SIG-M5 treated with dmso at 0.1 percent for 504 hours (cell line): Measurements from ENCODE around the gene GPX2.

ENCODE experiments used
- DNase-seq: peaks from one replicate; lab custom pipeline; 2025; ENCODE audit not compliant: unreplicated experiment; lab: John Stamatoyannopoulos, UW

The GPX2 gene

GRCh38 chr14:64960762-64961276 lies 18.3 kb upstream of the GPX2 start:
- peak; percentile 40 for DNase-seq

GRCh38 chr14:64958743-64959142 lies 16.2 kb upstream of the GPX2 start:
- DNase-seq: no peak

- no peak for DNase-seq
Measured at GRCh38 chr14:64958201-64958600, 15.7 kb upstream of the GPX2 start.

GRCh38 chr14:64956697-64957406 lies 14.3 kb upstream of the GPX2 start:
- no peak for DNase-seq

GRCh38 chr14:64955297-64955696 lies 12.8 kb upstream of the GPX2 start:
- no peak for DNase-seq

GRCh38 chr14:64954491-64955240 lies 12.1 kb upstream of the GPX2 start:
- no peak for DNase-seq

- no peak for DNase-seq
Measured at GRCh38 chr14:64953661-64954060, 11.1 kb upstream of the GPX2 start.

GRCh38 chr14:64953310-64953654 lies 10.7 kb upstream of the GPX2 start:
- DNase-seq: no peak

- DNase-seq: no peak
Measured at GRCh38 chr14:64952598-64953309, 10.2 kb upstream of the GPX2 start.

GRCh38 chr14:64951724-64952123 lies 9.2 kb upstream of the GPX2 start:
- no peak for DNase-seq

GRCh38 chr14:64951291-64951690 lies 8.7 kb upstream of the GPX2 start:
- no peak for DNase-seq

- DNase-seq: no peak
Measured at GRCh38 chr14:64950889-64951288, 8.3 kb upstream of the GPX2 start.

- DNase-seq: no peak
Measured at GRCh38 chr14:64948612-64949210, 6.2 kb upstream of the GPX2 start.

- DNase-seq: no peak
Measured at GRCh38 chr14:64947710-64948611, 5.4 kb upstream of the GPX2 start.

- DNase-seq: no peak
Measured at GRCh38 chr14:64946310-64947045, 3.9 kb upstream of the GPX2 start.

- no peak for DNase-seq
Measured at GRCh38 chr14:64945431-64946178, 3.1 kb upstream of the GPX2 start.

GRCh38 chr14:64944861-64945260 lies 2.3 kb upstream of the GPX2 start:
- DNase-seq: no peak

GRCh38 chr14:64944041-64944440 lies 1.5 kb upstream of the GPX2 start:
- DNase-seq: no peak

GRCh38 chr14:64943556-64943955 lies 1.0 kb upstream of the GPX2 start:
- no peak for DNase-seq
